Activated T-helper 9 cell treated with anti-CD3 and anti-CD28 coated beads, Interleukin-2, amount 50 U/mL, for 16 hours (primary cell): Measurements from ENCODE around the gene MAN1C1.
A peak's percentile ranks its signal among the peaks of the same experiment; 100 is the strongest.

Experiments
- DNase-seq: peaks from one replicate; pipeline ENCODE4 v3.0.0-alpha.2; 2020; ENCODE audit warnings: low read depth

MAN1C1 gene

GRCh38 chr1:25765136-25765922 is 148.7 kb downstream of the MAN1C1 start:
- DNase-seq: no peak

GRCh38 chr1:25765923-25766589 is 149.5 kb downstream of the MAN1C1 start:
- no peak for DNase-seq

GRCh38 chr1:25766721-25767436 is 150.3 kb downstream of the MAN1C1 start:
- DNase-seq: no peak

DNA sequence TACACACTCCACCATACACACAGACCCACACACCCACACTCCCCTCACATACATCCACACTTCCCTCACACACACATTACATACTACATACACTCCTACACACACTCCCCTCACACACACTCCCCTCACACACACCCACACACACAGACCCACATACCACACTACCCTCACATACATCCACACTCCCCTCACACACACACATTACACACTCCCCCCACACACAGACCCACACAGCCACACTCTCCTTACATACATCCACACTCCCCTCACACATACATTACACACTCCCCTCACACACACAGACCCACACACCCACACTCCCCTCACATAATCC is 150.8 kb downstream of the MAN1C1 start:
- no peak for DNase-seq

DNA sequence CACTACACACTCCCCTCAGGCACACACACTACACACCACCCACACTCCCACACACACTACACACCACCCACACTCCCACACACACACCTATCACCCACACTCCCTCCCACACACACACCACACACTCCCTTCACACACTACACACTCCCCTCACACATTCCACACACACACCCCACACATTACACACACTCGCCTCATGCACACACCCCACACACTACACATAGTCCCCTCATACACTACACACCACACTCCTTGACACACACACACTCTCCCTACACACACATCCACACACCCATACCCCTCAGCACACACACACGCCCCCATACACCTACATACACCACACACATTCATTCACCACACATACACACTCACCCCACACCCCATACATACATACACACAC is 152.4 kb downstream of the MAN1C1 start:
- no peak for DNase-seq

DNA sequence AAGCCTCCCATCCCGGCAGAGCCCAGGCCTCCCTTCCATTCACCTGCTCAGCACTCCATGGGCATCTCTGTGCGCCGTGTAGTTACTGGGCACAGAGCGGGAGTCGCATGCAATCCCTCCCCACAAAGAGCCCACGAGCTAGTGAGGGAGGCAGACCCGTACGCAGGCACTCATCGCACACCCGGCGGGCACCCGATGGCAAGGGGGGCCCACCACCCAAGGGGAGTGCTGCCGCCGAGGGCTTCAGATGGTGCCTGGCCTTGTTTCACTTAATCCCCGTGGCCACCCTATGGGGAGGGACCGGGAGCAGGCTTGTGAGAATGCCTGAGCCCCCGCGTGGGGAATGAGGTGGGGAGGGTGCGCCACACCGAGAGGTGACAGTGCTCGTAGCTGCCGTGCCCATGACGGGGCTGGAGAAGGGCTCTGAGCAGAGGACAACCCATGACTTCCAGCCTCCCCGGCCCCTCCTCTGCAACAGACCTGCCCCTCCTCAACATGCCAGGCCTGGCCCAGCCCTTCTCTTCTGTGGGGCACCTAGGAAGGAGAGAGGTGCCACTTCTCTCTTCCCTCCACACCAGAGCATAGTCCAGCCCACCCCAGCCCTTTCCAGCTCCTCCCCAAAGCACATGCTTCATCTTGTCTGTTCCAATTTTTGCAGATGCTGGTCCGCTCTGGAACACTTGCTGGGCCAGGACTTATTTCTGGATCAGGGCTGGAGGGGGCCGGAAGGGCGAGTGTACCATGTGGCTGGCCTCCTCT is 153.2 kb downstream of the MAN1C1 start:
- DNase-seq: no peak

DNA sequence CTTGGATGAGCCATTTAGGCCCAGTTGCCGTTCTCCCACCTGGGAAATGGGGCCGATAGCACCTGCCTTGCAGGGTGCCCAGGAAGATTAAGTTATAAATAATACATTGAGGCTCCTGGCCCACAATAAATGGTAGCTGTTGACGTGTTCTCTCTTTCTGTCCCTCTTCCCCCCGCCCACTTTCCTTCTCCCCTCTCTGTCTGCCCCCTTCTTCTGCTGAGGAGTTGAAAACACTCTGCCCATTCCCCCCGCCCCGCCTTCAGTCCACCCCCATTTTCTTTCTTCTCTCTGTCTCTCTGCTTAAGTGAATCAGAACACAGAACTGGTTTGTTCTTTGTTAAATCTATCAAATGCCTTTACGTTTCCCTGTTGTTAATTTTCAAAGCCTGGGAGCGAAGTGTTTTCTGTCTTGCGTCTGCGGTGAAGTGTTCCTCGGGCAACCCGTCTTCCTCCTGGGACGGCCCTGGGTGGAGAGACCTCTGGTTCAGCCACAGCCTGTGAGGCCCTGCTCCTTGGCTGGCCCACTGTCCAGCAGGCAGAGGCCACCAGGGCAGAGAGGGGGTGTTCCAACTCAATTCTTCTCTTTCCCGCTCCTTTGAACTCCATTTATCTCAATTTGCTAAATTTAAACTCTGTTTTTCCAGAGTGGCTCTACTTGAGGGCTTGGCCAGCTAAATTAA is 154.1 kb downstream of the MAN1C1 start:
- no peak for DNase-seq

- no peak for DNase-seq
Observed at GRCh38 chr1:25771221-25772114, 154.9 kb downstream of the MAN1C1 start.

GRCh38 chr1:25772164-25772563 is 155.6 kb downstream of the MAN1C1 start:
- no peak for DNase-seq

DNA sequence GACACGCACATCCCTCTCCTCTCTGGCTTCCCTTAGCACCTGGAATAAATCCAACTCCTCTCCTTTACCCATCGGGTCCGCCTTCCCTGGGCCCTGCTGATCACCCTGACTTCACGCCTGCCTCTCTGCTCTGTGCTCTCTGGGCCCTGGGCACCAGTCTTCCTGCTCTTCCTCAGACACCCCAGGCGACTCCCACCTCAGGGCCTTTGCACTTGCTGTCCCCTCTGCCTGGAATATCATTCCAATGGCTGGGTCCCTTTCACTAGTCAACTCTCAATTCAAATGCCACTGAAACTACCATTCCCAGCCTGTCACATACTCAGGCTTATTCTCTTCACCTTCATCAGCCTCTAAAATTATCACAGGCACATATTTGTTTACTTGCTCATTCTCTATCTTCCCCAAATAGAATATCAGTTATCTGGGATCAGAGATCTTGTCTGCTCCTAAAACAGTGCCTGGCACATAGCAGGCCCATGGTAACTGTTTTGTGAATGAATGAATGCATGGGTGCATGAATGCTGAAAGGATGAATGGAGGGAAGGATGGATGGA is 156.2 kb downstream of the MAN1C1 start:
- no peak for DNase-seq

DNA sequence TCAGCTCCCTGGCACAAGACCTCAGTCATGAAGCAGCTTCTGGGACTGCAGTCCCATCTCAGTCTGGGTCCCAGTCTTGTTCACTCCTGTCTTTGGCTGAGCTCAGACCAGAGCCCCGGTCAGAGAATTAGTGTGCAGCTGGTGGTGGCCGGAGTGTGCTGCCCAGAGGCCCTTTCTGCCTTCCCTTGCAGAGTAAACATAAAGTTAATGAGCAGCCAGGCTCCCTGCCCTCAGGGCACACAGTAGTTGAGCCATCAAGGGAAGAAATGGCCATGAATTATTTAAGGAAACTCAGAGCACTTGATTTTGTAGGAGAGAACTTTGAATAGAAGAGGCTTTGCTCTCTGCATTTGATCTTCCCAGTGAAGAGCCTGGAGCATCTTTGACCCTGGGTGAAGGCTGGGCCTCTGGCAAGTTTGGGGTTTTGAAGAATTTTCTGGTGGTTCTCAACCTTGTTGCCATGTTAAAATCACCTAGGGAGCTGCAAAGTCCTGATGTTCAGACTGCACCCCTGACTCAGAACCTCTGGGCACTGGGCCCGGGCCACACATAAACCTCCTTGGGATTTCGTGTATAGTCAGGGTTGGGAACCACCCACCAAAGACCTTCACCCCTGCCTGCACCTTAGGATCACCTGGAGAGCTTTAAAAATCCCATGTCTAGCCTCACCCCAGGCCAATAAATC is 157.0 kb downstream of the MAN1C1 start:
- no peak for DNase-seq

- DNase-seq: no peak
Observed at GRCh38 chr1:25774206-25774803, 157.7 kb downstream of the MAN1C1 start.

DNA sequence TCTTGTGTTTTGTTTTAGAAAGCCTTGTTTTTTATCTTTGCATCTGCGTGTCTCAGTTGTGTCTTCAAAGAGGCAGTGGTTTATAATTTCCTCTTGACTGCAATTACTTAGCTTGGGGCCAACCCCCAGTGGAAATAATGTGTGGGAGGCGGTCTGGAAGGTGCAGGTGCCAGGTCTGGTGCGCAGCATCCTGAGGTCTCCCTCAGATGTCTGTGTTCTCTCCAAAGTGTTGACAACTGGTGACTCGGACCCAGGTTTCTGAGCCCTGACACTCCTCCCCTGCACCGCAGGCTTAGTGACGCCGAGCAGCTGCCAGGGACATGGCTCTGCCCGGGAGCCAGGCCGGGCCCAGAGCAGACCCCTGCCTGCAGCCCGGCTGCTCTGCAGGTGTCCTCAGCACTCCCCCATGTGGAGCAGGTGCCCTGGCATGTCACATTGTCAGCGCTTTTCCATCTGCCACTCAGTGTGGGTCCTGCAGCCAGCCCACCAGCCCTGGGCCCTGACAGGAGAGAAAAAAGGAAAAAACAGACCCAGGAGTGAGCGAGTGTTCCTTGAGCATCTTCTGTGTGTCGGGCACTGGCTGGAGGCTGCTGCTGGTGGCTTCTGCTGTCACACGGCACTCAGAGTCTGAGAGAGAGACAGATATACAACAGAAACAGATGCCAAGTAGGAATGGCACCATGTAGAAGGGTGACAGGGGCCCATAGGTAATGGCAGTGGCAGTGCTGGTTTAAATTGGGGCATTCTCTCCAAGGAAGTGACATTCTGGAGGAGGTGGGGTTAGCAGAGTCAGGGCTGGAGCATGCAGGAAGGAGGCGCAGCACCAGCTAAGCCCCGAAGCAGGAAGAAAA is 158.6 kb downstream of the MAN1C1 start:
- DNase-seq: peak; percentile 62

DNA sequence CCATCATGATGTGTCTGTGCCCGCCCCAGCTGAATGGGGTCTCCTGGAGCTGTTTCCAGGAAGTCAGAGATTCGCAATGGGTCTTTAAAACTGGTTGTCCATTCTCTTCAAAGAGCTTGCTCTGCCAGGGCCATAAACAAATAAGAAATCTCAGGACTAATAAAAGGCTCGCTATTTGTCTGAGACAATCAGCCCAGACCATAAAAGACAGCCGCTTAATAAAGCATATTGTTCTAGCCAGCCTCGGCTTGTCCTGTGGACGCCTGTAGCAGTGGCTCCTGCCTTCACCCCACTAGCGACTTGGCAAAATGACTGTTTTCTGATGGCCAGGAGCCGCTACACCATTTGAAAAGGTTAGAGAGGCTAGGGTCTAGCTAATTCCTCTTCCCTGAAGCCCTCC is 162.8 kb downstream of the MAN1C1 start:
- DNase-seq: no peak

GRCh38 chr1:25779894-25780293 is 163.3 kb downstream of the MAN1C1 start:
- no peak for DNase-seq

GRCh38 chr1:25780318-25781129 is 163.9 kb downstream of the MAN1C1 start:
- no peak for DNase-seq

DNA sequence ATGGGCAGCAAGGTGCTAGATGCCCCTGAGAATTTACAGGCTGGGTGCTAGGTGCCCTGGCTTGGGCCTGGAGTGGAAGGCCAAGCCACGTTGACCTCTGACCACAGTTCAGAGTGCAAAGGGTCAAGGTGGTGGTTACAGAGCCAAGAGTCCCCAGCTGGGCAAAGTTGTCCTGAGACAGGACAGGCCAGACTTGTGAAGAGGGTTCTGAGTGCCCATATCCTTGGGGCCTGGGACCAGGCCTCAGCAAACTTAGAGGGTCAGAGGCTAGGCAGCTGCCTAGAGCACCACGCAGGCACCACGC is 164.5 kb downstream of the MAN1C1 start:
- no peak for DNase-seq
